NCI-H146 (cell line): ENCODE measurements around the gene RDH11.

Source experiments
- DNase-seq: peaks from one replicate; lab custom pipeline; 2025; lab: John Stamatoyannopoulos, UW

RDH11 gene

DNA sequence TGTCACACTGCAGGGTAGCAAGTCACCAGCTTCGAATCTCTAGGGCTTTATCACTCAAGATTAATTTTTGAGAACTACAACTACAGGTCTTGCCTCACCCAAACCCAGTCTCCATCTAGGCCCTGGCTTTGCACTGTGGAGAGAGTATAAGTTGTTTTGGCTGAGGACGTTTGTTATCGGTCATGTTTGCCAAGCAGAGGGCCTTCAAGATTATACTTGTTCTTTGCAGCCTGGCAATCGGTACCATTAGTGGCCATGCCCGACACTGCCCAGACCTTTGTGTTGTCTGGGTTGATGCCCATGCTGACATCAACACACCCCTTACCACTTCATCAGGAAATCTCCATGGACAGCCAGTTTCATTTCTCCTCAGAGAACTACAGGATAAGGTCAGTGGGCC lies 50.1 kb downstream of the RDH11 start:
- no peak for DNase-seq

DNA sequence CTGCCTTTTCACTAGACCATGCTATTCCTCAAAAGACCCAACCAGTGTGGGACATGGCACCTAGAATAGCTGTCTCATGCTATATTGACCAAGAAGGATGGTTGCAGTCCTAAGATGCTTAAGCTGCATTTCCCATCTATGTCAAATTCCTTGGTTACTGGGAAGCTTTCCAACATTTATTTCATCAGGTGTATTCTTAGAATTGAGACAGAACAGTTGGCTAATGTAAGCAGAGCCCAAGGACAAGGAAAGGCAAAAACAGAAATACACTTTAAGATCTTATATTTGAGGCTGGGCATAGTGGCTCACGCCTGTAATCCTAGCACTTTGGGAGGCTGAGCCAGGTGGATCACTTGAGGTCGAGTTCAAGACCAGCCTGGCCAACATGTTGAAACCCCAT lies 51.1 kb downstream of the RDH11 start:
- no peak for DNase-seq

DNA sequence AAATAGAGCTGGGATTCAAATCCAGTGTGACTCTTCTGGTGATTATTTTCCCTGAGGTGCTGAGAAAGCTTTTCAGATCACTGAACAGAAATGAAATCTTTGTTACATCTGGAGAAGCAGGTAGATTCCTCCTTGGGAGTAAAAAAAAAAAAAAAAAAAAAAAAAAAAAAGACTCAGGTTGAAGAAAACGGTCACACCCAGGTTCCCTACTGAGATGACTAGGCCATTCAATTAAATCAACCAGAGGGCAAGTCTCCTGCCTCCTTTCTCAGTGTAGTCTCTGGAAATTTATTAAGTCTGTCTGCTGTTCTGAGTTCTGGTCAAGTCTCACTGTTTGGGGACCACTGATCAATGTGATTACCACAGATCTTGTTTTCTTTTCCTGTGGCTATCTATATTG lies 51.9 kb downstream of the RDH11 start:
- no peak for DNase-seq

DNA sequence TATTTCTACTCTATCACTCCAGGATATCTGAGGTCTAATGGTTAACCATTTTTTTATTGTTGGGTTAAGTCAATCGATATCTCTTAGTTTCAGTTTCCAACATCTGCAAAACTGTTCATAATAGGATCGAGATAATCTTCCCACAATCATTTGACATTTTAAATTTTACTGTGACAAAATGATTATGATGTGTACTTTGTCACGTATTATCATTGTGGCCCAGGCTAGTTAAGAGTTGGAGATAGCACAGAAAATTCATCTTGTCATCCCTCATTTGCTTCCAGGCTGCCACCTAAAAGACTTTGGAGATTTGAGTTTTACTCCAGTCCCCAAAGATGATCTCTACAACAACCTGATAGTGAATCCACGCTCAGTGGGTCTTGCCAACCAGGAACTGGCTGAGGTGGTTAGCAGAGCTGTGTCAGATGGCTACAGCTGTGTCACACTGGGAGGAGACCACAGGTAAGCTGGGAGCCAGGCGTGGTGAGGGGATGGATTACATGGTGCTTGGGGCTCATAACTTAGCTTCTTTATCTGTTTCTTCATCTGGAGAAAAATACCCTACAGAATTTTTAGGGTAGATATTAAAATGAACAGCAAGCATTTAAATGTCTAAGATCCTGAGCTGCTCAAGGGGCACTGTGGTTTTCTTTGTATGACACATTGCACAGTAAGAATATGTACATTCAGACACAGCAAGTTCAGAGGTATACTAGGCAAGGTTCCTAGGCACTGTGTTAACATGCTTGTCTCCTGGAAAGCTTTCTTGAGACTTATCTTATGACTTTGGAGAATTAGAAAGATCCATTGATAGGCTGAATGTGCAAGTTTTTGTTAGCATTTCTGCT lies 53.4 kb downstream of the RDH11 start:
- no peak for DNase-seq

DNA sequence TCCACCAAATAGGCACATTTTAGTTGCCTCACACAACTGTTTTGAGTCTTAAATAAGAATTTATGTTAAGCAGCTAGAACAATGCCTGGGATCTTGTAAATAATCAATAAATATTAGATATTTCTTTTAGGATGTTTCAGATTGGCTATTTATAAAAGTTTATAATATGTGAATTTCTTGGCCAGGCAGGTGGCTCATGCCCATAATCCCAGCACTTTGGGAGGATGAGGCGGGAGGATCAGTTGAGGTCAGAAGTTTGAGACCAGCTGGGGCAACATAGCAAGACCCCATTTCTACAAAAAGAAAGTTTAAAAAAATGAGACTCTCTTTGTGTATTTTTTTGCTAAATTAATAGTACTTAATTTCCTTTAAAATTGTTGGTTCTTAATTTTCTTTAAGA lies 54.1 kb downstream of the RDH11 start:
- DNase-seq, result no peak

DNA sequence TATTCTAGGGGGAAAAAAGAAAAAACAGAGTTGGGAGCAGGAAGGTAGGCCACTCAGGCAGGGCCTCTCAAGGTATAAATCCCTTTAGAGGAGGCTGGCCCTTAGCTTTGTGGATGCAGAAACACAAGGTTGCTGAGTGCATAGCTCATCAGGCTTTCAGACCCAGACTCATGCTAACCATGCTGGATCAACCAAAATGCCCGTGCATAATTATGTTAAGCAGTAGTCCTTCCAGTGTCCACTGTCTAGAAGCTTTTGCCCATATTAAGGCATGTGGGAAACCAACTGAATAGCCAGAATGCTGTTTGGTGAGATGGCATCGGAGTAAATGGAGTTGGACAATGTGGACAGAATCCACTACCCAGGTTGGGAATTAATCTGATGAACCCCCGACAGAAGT lies 56.9 kb downstream of the RDH11 start:
- DNase-seq, result no peak

DNA sequence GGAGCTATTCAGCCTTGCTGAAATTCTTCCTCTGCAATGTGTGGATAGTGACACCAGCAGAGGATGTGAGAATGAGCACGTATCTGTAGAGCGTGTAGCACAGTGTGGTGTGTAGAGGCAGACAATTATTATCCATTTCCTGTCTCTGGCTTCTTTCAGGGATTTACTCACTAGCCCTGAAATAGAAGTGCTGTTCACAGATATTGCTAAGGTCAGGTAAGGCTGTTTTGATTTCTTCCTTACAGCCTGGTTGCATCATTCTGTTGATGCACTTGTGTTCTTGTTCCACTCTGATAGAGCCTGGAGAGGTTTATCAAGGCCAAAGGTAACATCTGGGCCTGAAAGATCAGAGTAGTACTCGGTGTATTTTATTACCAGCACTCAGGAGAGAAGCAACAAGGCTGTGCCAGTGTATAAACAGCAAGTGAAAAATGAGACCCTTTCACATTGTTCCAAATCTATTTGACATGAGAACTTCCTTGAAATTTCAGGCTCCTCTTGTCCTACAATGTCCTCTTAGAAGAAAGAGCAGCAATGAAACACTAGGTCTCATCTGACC lies 59.1 kb downstream of the RDH11 start:
- no peak for DNase-seq

DNA sequence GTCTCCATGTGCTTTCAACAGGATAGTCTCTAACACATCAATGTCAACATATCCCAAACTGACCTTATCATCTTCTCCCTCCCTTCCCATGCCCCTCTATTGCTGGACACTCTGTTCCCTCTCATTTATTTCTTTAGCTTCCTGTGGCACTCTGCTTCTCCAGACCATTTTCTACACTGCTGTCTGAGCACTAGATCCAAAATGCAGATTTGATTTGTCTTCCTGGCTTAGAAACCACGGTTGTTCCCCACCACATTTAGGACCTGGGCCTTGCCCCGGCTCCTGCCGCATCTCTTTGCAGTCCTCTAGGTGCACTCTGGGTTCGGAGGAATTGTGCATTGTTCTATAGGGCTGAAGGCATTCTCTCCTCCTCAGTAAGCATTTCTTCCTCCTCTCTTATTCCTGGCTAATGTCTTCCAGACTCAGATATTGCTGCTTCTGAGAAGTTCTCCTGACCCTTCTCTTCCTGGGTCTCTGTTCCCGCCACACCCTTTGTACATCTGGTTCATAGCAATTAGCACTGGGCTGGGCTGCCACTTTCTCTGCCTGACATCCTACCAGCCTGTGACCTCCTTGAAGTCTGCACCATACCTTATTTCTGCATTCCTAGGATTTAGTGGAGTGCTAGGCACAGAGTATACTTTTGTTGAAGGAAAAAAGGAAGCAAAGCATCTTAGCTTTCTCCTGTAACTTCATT lies 62.0 kb downstream of the RDH11 start:
- no peak for DNase-seq

DNA sequence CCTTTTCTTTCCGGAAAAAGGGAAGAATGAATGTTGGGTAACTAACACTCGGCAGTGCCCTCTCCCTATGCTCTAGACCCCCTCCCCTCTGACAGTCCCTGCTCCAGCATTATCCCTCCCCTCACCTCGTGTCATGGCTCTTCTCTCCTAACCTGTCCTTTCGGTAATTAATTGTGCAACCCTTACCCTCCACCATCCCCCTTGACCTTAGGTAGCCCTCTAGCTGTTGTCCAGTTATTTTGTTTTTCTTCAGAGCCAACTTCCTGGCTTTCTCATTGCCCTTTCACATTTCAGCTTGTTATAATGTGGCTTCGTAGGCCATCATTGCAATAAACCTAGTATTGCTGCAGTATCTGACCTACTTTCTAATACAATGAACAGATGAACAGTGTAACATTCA lies 64.6 kb downstream of the RDH11 start:
- no peak for DNase-seq

DNA sequence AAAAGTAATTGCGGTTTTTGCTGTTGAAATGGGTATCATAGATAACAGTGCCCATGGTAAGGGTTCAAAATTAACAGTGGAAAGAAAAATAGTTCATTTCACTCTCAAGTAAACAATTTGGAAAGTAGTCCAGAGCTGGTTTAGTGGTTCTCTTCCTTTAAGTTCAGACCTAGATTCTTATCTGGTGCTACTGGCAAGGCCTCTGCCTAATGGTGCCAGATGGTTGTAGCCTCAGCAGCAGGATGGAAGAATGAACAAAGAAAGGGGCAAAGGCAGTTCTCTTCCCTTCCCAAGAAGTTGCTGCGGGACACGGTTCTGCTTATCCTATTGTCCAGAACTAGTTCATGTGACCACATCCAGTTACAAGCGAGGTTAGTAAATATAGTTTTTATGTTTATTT lies 65.4 kb downstream of the RDH11 start:
- no peak for DNase-seq

DNA sequence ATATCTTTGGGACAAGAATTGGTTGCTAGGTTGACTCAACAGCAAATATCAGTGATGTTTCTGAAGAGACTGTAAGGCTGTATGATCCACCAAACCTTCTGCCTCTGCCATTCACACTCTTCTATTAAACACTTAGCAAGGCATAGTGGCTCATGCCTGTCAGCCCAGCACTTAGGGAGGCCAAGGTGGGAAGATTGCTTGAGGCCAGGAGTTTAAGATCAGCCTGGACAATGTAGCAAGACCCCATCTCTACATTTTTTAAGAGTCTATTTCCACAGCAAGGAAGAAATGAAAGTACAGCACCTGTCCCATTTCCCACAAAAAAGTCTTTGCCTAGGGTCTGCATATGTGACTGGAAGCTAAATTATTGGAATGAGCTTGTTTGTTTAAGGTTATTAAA lies 68.0 kb downstream of the RDH11 start:
- no peak for DNase-seq
